NB4 (cell line): ENCODE data around the gene PACC1.
"Not testable (repeated sequence)": the region's sequence is repeated elsewhere in the genome, so short reads cannot be mapped to it uniquely, and the experiment has no call there.

Experiments
- MYC ChIP-seq: IDR thresholded peaks from 2 replicates; pipeline ENCODE4 v1.6.1; 2011; ENCODE audit warnings: low read depth, low read length
- TF ChIP-seq, protein P1 (sequence below): IDR thresholded peaks from one replicate; pipeline ENCODE4 v1.5.1; 2012; ENCODE audit warnings: low read depth, low read length

DNA sequence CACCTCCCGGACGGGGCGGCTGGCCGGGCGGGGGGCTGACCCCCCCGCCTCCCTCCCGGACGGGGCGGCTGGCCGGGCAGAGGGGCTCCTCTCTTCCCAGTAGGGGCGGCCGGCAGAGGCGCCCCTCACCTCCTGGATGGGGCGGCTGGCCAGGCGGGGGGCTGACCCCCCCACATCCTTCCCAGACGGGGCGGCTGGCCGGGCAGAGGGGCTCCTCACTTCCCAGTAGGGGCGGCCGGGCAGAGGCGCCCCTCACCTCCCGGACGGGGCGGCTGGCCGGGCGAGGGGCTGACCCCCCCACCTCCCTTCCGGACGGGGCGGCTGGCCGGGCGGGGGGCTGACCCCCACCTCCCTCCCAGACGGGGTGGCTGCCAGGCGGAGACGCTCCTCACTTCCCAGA, 93.7 kb downstream of the PACC1 start:
- TF ChIP-seq MYC, result not testable (repeated sequence)
- TF ChIP-seq, protein P1, sequence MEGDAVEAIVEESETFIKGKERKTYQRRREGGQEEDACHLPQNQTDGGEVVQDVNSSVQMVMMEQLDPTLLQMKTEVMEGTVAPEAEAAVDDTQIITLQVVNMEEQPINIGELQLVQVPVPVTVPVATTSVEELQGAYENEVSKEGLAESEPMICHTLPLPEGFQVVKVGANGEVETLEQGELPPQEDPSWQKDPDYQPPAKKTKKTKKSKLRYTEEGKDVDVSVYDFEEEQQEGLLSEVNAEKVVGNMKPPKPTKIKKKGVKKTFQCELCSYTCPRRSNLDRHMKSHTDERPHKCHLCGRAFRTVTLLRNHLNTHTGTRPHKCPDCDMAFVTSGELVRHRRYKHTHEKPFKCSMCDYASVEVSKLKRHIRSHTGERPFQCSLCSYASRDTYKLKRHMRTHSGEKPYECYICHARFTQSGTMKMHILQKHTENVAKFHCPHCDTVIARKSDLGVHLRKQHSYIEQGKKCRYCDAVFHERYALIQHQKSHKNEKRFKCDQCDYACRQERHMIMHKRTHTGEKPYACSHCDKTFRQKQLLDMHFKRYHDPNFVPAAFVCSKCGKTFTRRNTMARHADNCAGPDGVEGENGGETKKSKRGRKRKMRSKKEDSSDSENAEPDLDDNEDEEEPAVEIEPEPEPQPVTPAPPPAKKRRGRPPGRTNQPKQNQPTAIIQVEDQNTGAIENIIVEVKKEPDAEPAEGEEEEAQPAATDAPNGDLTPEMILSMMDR, result not testable (repeated sequence)
